Amniotic stem cell (primary cell): ENCODE data around the gene ZNF385A.

Experiments used
- DNase-seq: peaks from one replicate; lab custom pipeline; 2025; lab: John Stamatoyannopoulos, UW

The ZNF385A gene

DNA sequence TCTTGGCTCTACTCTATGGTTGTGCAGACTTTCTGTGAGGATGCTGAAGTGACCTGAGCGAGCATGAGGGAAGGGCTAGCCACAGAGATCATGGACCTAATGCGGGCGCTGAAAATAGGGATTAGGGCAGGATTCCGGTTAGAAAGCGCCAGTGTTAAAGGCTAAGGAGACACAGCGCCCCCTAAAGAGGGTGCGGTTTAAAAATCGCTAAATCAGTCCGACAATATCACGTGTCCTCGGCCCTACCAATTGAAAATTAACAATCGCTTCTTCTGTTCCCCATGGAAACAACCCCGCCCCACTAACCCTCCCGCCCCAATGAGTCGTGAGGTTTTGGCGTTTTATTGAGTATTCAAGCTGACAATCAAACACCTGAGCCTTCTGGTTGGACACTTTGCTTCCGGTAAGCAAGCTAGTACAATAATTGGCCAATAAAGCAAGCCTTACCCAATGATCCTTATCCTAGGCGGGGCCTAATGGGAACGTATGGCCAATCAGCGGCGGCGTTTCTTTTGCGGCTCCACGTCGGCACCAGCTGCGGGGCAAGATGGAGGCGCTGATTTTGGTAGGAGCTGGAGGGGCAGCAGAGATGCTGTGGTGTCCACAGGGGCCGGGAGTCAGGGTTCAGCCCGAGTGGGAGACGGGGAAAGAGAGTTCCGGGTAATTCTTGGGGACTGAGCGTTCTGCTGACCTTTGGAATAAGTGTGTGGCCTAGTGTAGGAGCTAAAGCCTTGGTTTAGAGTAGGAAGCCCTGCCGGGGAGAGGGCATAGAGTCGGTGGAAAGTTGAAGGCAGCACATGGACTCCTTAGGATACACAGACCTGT lies 59.7 kb downstream of the ZNF385A start, which contains the start of gene COPZ1:
Gene COPZ1, plus strand, starts transcription at position 515 of the 825 bp plus-strand sequence. Its CDS starts 33 bp downstream, at position 548.
- DNase-seq: peak; percentile 98

DNA sequence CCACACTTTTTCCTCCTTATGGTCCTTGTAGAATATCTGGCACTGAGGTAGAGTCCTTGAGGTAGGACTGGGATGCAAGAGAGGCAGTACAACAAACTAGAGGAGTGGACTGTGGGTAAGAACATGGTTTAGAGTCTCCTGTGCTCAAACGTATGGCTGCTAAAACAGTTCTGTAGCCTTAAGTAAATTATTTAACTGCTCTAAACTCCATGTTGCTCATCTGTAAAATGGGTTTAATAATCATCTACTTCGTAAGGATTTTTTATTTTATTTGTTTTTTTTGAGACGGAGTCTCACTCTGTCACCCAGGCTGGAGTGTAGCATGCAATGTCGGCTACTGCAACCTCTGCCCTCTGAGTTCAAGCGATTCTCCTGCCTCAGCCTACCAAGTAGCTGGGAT lies 63.2 kb downstream of the ZNF385A start:
- no peak for DNase-seq
